ENCODE data around the gene SHE.
A peak's percentile ranks its signal among the peaks of the same experiment; 100 is the strongest.
"Not testable (repeated sequence)": the region's sequence is repeated elsewhere in the genome, so short reads cannot be mapped to it uniquely, and the experiment has no call there.

Gene SHE

GRCh38 chr1:154512760-154513159 is 10.5 kb upstream of the SHE start:
- DNase-seq, result no peak

- DNase-seq, result no peak
These were observed 1.7 kb upstream of the SHE start for GRCh38 chr1:154503898-154504297.

- no peak for DNase-seq
These were observed 518 bp upstream of the SHE start for GRCh38 chr1:154502744-154503115.

GRCh38 chr1:154501423-154502065 is 668 bp downstream of the SHE start:
- no peak for DNase-seq

GRCh38 chr1:154500533-154500932 is 1.7 kb downstream of the SHE start:
- DNase-seq, result no peak

GRCh38 chr1:154499446-154499845 is 2.8 kb downstream of the SHE start:
- no peak for DNase-seq

- no peak for DNase-seq
These were observed 5.0 kb downstream of the SHE start for GRCh38 chr1:154497026-154497806.

- DNase-seq, result no peak
These were observed 5.8 kb downstream of the SHE start for GRCh38 chr1:154496383-154496782.

GRCh38 chr1:154495496-154496273 is 6.5 kb downstream of the SHE start:
- no peak for DNase-seq

- DNase-seq, result no peak
These were observed 8.9 kb downstream of the SHE start for GRCh38 chr1:154493276-154493675.

GRCh38 chr1:154492115-154492514 is 10.1 kb downstream of the SHE start:
- DNase-seq, result no peak

GRCh38 chr1:154490317-154490716 is 11.9 kb downstream of the SHE start:
- DNase-seq, result no peak

GRCh38 chr1:154489695-154490274 is 12.4 kb downstream of the SHE start:
- DNase-seq, result no peak

GRCh38 chr1:154488922-154489321 is 13.3 kb downstream of the SHE start:
- DNase-seq, result no peak

- DNase-seq, result not testable (repeated sequence)
These were observed 15.5 kb downstream of the SHE start for GRCh38 chr1:154486756-154487155.

- DNase-seq, result no peak
These were observed 16.2 kb downstream of the SHE start for GRCh38 chr1:154485910-154486496.

GRCh38 chr1:154485106-154485505 is 17.1 kb downstream of the SHE start:
- DNase-seq, result no peak

GRCh38 chr1:154483941-154484803 is 18.0 kb downstream of the SHE start:
- DNase-seq, result no peak

- no peak for DNase-seq
These were observed 21.2 kb downstream of the SHE start for GRCh38 chr1:154481053-154481452.

- peak; percentile 66 for DNase-seq
These were observed 22.3 kb downstream of the SHE start for GRCh38 chr1:154479764-154480421.

GRCh38 chr1:154478639-154479038 is 23.6 kb downstream of the SHE start:
- DNase-seq, result no peak

GRCh38 chr1:154478013-154478412 is 24.2 kb downstream of the SHE start:
- no peak for DNase-seq

All from activated T-cell treated with anti-CD3 and anti-CD28 coated beads for 4 hours (primary cell).